Activated T-helper 1 cell treated with Interleukin-2 at 50 U/mL for 16 hours (primary cell): Measurements from ENCODE around the gene RABGAP1L.

Experiments used
- DNase-seq: peaks from one replicate; pipeline ENCODE4 v3.0.0-alpha.2; 2020; ENCODE audit warnings: low read depth

Gene RABGAP1L

GRCh38 chr1:174764191-174764590 is 604.9 kb downstream of the RABGAP1L start:
- no peak for DNase-seq

GRCh38 chr1:174766727-174767126 is 607.4 kb downstream of the RABGAP1L start:
- no peak for DNase-seq

GRCh38 chr1:174768516-174768915 is 609.2 kb downstream of the RABGAP1L start:
- DNase-seq: no peak

- DNase-seq: no peak
Measured at GRCh38 chr1:174768949-174769348, 609.6 kb downstream of the RABGAP1L start.

GRCh38 chr1:174769961-174770549 is 610.7 kb downstream of the RABGAP1L start:
- DNase-seq: no peak

- no peak for DNase-seq
Measured at GRCh38 chr1:174775621-174776020, 616.3 kb downstream of the RABGAP1L start.

GRCh38 chr1:174777262-174777661 is 617.9 kb downstream of the RABGAP1L start:
- DNase-seq: no peak

- DNase-seq: no peak
Measured at GRCh38 chr1:174785510-174785909, 626.2 kb downstream of the RABGAP1L start.

GRCh38 chr1:174786358-174786757 is 627.0 kb downstream of the RABGAP1L start:
- DNase-seq: no peak

GRCh38 chr1:174786760-174787159 is 627.4 kb downstream of the RABGAP1L start:
- DNase-seq: no peak

- no peak for DNase-seq
Measured at GRCh38 chr1:174788981-174789380, 629.7 kb downstream of the RABGAP1L start.

GRCh38 chr1:174789399-174789798 is 630.1 kb downstream of the RABGAP1L start:
- DNase-seq: no peak

GRCh38 chr1:174791863-174792262 is 632.5 kb downstream of the RABGAP1L start:
- DNase-seq: no peak

GRCh38 chr1:174794861-174795260 is 635.5 kb downstream of the RABGAP1L start:
- DNase-seq: no peak

- DNase-seq: no peak
Measured at GRCh38 chr1:174795806-174796205, 636.5 kb downstream of the RABGAP1L start.

GRCh38 chr1:174797398-174797797 is 638.1 kb downstream of the RABGAP1L start:
- no peak for DNase-seq

GRCh38 chr1:174799136-174799479 is 639.8 kb downstream of the RABGAP1L start:
- DNase-seq: no peak

GRCh38 chr1:174800216-174800851 is 641.0 kb downstream of the RABGAP1L start:
- DNase-seq: no peak

GRCh38 chr1:174800876-174801275 is 641.6 kb downstream of the RABGAP1L start:
- DNase-seq: no peak

- no peak for DNase-seq
Measured at GRCh38 chr1:174809755-174810280, 650.5 kb downstream of the RABGAP1L start.

- DNase-seq: no peak
Measured at GRCh38 chr1:174812016-174812415, 652.7 kb downstream of the RABGAP1L start.

- no peak for DNase-seq
Measured at GRCh38 chr1:174812656-174813055, 653.3 kb downstream of the RABGAP1L start.

- no peak for DNase-seq
Measured at GRCh38 chr1:174815036-174815435, 655.7 kb downstream of the RABGAP1L start.

- DNase-seq: no peak
Measured at GRCh38 chr1:174815474-174815908, 656.2 kb downstream of the RABGAP1L start.
